GM12878 (cell line): ENCODE measurements around the gene DUSP8. TPM values are rescaled to one million over a fixed set of nuclear protein-coding genes. Genes with fewer than 3 reads are reported as not detected.

Experiments
- ATAC-seq: fragments of 200-7000 bp; cut with Tn5 transposase; 3 replicates; pipeline ENCODE4 v1.9.1; 2020; ENCODE audit warnings: mild to moderate bottlenecking, moderate library complexity
- BruUV-seq: library from RNA; stranded (reverse); fragments of 400-500 nt; replicated peaks from 2 replicates; lab custom pipeline; 2021; lab: Mats Ljungman, UMichigan
- CTCF ChIA-PET: fragments of 300-600 bp; sonication (Branson Sonifier 250); formaldehyde crosslinking; extraction: SDS; loops from one replicate; lab custom pipeline; 2021; ENCODE audit warnings: inconsistent platforms; lab: Yijun Ruan, JAX
- POLR2A ChIA-PET: fragments of 350-600 bp; formaldehyde crosslinking; extraction: SDS; loops from one replicate; lab custom pipeline; 2021; ENCODE audit warnings: inconsistent platforms; lab: Charles Lee
- RAD21 ChIA-PET: fragments of 300-600 bp; sonication (Branson Sonifier 250); formaldehyde crosslinking; loops from one replicate; lab custom pipeline; 2023; ENCODE audit warnings: antibody characterized with exemption; ENCODE audit not compliant: unreplicated experiment; lab: Charles Lee
- SMC1A ChIA-PET: fragments of 300-600 bp; sonication (Branson Sonifier 250); formaldehyde crosslinking; loops from one replicate; lab custom pipeline; 2023; ENCODE audit not compliant: unreplicated experiment, uncharacterized antibody; lab: Charles Lee
- DNase-seq: peaks from one replicate; pipeline ENCODE4 v3.0.0-alpha.2; 2011; ENCODE audit warnings: low read depth, low spot score
- FAIRE-seq: peaks from 3 replicates; lab custom pipeline; 2011; peaks lifted over from hg19 to GRCh38; lab: Jason Lieb, UNC
- H2AFZ ChIP-seq: 2 replicates; pipeline ENCODE4 v1.6.0; 2011; ENCODE audit warnings: low read depth, low read length, control low read depth; ENCODE audit not compliant: control insufficient read depth
- H3K27ac ChIP-seq: 2 replicates; pipeline ENCODE4 v1.5.1; 2011; ENCODE audit warnings: control low read depth; ENCODE audit not compliant: control insufficient read depth, insufficient read depth
- H3K27me3 ChIP-seq, 2 experiments: replicated peaks in 1 of 2; 2 replicates each; pipeline versions ENCODE4 v1.6.0 to v1.6.1; 2011; ENCODE audit warnings: low read length in 1 of 2; ENCODE audit not compliant: control insufficient read depth in 2 of 2, insufficient read depth in 2 of 2
- H3K36me3 ChIP-seq, 2 experiments: 2 replicates each; pipeline ENCODE4 v1.5.1; 2011; ENCODE audit warnings: low read length in 1 of 2; ENCODE audit not compliant: control insufficient read depth in 2 of 2, insufficient read depth in 2 of 2
- H3K4me1 ChIP-seq: 2 replicates; pipeline ENCODE4 v1.6.1; 2011; ENCODE audit warnings: mild to moderate bottlenecking, low read length, moderate library complexity, mixed read lengths; ENCODE audit not compliant: control insufficient read depth, insufficient read depth
- H3K4me2 ChIP-seq: 2 replicates; pipeline ENCODE4 v1.6.0; 2011; ENCODE audit warnings: control low read depth; ENCODE audit not compliant: control insufficient read depth, insufficient read depth
- H3K4me3 ChIP-seq: fragments of 200-600 bp; sonication (generic); 2 replicates; pipeline ENCODE4 v1.5.1; 2016
- H3K79me2 ChIP-seq: 2 replicates; pipeline ENCODE4 v1.6.0; 2011; ENCODE audit warnings: low read length; ENCODE audit not compliant: control insufficient read depth, insufficient read depth
- H3K9ac ChIP-seq: 2 replicates; pipeline ENCODE4 v1.8.0; 2011; ENCODE audit warnings: low read length, control low read depth, mixed read lengths; ENCODE audit not compliant: control insufficient read depth, insufficient read depth
- H3K9me3 ChIP-seq: replicated peaks from 3 replicates; pipeline ENCODE4 v1.5.1; 2011; ENCODE audit warnings: mild to moderate bottlenecking, low read length; ENCODE audit not compliant: control insufficient read depth, insufficient read depth
- H4K20me1 ChIP-seq: 2 replicates; pipeline ENCODE4 v1.6.0; 2011; ENCODE audit not compliant: control insufficient read depth, insufficient read depth
- BACH1 ChIP-seq: fragments of 450-650 bp; IDR thresholded peaks from 2 replicates; pipeline ENCODE4 v1.6.1; 2017; ENCODE audit warnings: mild to moderate bottlenecking, borderline replicate concordance
- CREM ChIP-seq: IDR thresholded peaks from 2 replicates; pipeline ENCODE4 v1.6.1; 2014; ENCODE audit warnings: antibody characterized with exemption, low read depth
- IRF4 ChIP-seq: IDR thresholded peaks from 2 replicates; pipeline ENCODE4 v1.6.1; 2011; ENCODE audit warnings: low read depth, low read length
- MTA2 ChIP-seq: fragments of 450-650 bp; IDR thresholded peaks from 2 replicates; pipeline ENCODE4 v1.6.1; 2016; ENCODE audit warnings: low read depth, mild to moderate bottlenecking, moderate library complexity
- MXI1 ChIP-seq: fragments of 150-350 bp; IDR thresholded peaks from 2 replicates; pipeline ENCODE4 v1.6.1; 2011; ENCODE audit warnings: low read depth, mild to moderate bottlenecking, inconsistent platforms, low read length, improper control_type of control experiment
- MYB ChIP-seq: fragments of 150-350 bp; IDR thresholded peaks from 2 replicates; pipeline ENCODE4 v1.6.1; 2014; ENCODE audit warnings: mild to moderate bottlenecking, low read depth, low read length, borderline replicate concordance
- NBN ChIP-seq: fragments of 450-650 bp; IDR thresholded peaks from 2 replicates; pipeline ENCODE4 v1.6.1; 2016
- PAX5 ChIP-seq: IDR thresholded peaks from 2 replicates; pipeline ENCODE4 v1.6.1; 2011; ENCODE audit warnings: low read depth, low read length, borderline replicate concordance
- PAX8 ChIP-seq: fragments of 450-650 bp; IDR thresholded peaks from 2 replicates; pipeline ENCODE4 v1.6.1; 2017; ENCODE audit warnings: mild to moderate bottlenecking, moderate library complexity
- POU2F2 ChIP-seq: IDR thresholded peaks from 3 replicates; pipeline ENCODE4 v1.6.1; 2011; ENCODE audit warnings: low read depth, mild to moderate bottlenecking, low read length, borderline replicate concordance
- SIN3A ChIP-seq: IDR thresholded peaks from 2 replicates; pipeline ENCODE4 v1.6.1; 2012; ENCODE audit warnings: low read depth, low read length, improper control_type of control experiment
- STAT3 ChIP-seq: IDR thresholded peaks from 2 replicates; pipeline ENCODE4 v1.6.1; 2011; ENCODE audit warnings: low read depth, low read length, improper control_type of control experiment
- TCF7 ChIP-seq: IDR thresholded peaks from 2 replicates; pipeline ENCODE4 v1.6.1; 2014; ENCODE audit warnings: antibody characterized with exemption, borderline replicate concordance
- ZNF622 ChIP-seq: fragments of 450-650 bp; IDR thresholded peaks from 2 replicates; pipeline ENCODE4 v1.6.1; 2017; ENCODE audit warnings: mild to moderate bottlenecking, inconsistent platforms
- WGBS: methylation state at CpG from one replicate; pipeline ENCODE4 v1.1.6; 2016; ENCODE audit warnings: low lambda C conversion rate; ENCODE audit not compliant: insufficient replicate concordance, insufficient coverage; ENCODE audit errors: missing lambda C conversion rate; 5-methylcytosine and 5-hydroxymethylcytosine counted together
- in situ Hi-C: fragments of 300-500 bp; cut with MboI; formaldehyde crosslinking; loops from 9 replicates; pipeline ENCODE4 v1.14.3; 2018; ENCODE audit warnings: mixed read lengths
- intact Hi-C: fragments of 100-400 bp; cut with micrococcal nuclease; formaldehyde crosslinking; loops from one replicate; pipeline ENCODE4 v1.14.2; 2022; ENCODE audit not compliant: unreplicated experiment
- polyA plus RNA-seq, 11 experiments: library from polyadenylated mRNA; depleted of rRNA in 4 of 11; unstranded in 6 of 11; stranded (reverse) in 5 of 11; fragments of >200 nt; fragmentation: Nextera tagmentation in 4 of 11; fragmentation: Illumina TruSeq in 1 of 11; extraction: Ambion mirVana in 4 of 11; extraction: Trizol in 1 of 11; gene quantifications; 1 replicate in 1 of 11; 2 replicates in 10 of 11; pipeline versions ENCODE4 v1.2.1 to v1.2.3, GENCODE V29; 2011 to 2016; ENCODE audit warnings: inconsistent platforms in 2 of 11, missing spikeins in 2 of 11, low read depth in 1 of 11
- total RNA-seq, 4 experiments: library from RNA; depleted of rRNA in 3 of 4; stranded (reverse); fragments of >200 nt in 3 of 4; fragmentation: Illumina TruSeq in 1 of 4; extraction: Trizol in 1 of 4; gene quantifications; 2 replicates each; pipeline versions ENCODE4 v1.2.1 to v1.2.3, GENCODE V29; 2013 to 2021
- TF ChIP-seq, protein P1 (sequence below): fragments of 450-650 bp; IDR thresholded peaks from 2 replicates; pipeline ENCODE4 v1.6.1; 2017; ENCODE audit warnings: mild to moderate bottlenecking, moderate library complexity
- TF ChIP-seq, protein P2 (sequence below): IDR thresholded peaks from 2 replicates; pipeline ENCODE4 v1.6.1; 2012; ENCODE audit warnings: low read depth, low read length, improper control_type of control experiment
- TF ChIP-seq, protein P3 (sequence below): fragments of 150-350 bp; IDR thresholded peaks from 2 replicates; pipeline ENCODE4 v1.6.1; 2014; ENCODE audit warnings: mild to moderate bottlenecking, low read depth, low read length

Gene DUSP8
- total and polyA plus RNA-seq, 10 of the 15 experiments (the other 5 are each of a cell fraction or from before 2014, with no cell fraction given), result 0.04 to 1.7 (median 0.26) TPM; not detected in 6

DNA sequence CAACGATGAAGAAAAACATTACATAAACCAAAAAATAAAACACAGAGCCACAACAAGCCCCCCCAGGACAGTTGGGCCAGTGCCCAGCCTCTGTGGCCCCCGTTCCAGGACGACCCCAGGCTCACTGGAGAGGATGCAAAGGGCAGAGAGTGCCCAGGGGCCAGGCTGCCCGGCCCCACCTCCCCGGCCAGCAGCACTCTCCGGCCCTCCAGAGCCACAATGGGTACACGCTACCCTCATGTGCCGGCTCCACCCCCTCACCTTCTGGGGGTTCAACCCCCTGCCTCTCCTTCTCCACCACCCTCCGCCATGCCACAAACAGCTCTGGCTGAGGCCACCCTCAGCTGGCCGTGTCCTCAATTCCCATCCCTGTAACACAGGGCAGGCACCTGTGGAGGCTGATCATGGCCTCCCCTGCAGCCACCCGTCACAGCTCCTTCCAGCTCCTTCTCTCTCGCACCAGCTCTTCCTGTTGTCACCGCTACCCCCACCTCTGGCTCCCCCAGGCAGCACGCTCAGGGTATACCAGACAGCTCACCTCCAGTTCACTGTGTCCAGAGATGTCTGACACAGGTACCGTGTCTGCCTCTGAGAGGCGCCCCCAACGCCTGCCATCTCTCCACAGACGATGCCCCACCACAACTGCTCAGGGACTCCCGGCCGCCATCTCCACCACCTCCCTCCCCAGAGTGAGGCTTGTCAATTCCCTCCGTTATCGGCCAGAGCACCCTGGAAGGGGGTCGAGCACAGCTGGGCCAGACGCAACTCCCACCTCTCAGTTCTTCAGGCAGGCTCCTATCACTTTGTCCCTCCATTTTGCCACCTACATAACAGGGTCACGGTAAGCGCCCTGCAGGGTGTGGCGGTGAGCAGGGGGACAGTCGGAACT is 54.7 kb downstream of the DUSP8 start:
- ChIA-PET SMC1A (interaction anchor here (1.0 to 1.6 kb wide), 2 partner anchors 27 to 58 kb away, joined by 3 read pairs; no protein-coding TSS in a partner anchor), POLR2A (no interaction called here), CTCF (no interaction called here), RAD21 (no interaction called here)
- no peak overlapping the region for H3K9ac ChIP-seq
- no peaks in the 10 kb centered on the region for H3K9me3 ChIP-seq
- no peak overlapping the region for H3K4me3 ChIP-seq
- WGBS, result 68% methylated on average over 26 of the region's 28 CpGs
- H3K79me2 ChIP-seq, result peaks cover 5% of the 10 kb centered on the region
- ATAC-seq (no peak), FAIRE-seq (no peak), DNase-seq (no peak)
- H4K20me1 ChIP-seq, result no peaks in the 10 kb centered on the region; the same call in 1 of the 2 replicates
- BruUV-seq, result no TSS peak
- no peaks in the 10 kb centered on the region for H3K27me3 ChIP-seq
- H3K4me1 ChIP-seq, result peaks cover 10% of the 10 kb centered on the region
- H3K36me3 ChIP-seq, result no peaks in the 10 kb centered on the region; a peak in 1 of 4 replicates
- no peak overlapping the region for H3K27ac ChIP-seq
- TF ChIP-seq, protein P1, sequence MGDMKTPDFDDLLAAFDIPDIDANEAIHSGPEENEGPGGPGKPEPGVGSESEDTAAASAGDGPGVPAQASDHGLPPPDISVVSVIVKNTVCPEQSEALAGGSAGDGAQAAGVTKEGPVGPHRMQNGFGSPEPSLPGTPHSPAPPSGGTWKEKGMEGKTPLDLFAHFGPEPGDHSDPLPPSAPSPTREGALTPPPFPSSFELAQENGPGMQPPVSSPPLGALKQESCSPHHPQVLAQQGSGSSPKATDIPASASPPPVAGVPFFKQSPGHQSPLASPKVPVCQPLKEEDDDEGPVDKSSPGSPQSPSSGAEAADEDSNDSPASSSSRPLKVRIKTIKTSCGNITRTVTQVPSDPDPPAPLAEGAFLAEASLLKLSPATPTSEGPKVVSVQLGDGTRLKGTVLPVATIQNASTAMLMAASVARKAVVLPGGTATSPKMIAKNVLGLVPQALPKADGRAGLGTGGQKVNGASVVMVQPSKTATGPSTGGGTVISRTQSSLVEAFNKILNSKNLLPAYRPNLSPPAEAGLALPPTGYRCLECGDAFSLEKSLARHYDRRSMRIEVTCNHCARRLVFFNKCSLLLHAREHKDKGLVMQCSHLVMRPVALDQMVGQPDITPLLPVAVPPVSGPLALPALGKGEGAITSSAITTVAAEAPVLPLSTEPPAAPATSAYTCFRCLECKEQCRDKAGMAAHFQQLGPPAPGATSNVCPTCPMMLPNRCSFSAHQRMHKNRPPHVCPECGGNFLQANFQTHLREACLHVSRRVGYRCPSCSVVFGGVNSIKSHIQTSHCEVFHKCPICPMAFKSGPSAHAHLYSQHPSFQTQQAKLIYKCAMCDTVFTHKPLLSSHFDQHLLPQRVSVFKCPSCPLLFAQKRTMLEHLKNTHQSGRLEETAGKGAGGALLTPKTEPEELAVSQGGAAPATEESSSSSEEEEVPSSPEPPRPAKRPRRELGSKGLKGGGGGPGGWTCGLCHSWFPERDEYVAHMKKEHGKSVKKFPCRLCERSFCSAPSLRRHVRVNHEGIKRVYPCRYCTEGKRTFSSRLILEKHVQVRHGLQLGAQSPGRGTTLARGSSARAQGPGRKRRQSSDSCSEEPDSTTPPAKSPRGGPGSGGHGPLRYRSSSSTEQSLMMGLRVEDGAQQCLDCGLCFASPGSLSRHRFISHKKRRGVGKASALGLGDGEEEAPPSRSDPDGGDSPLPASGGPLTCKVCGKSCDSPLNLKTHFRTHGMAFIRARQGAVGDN, result no peak
- no peak for TF ChIP-seq ZNF622
- no peak for TF ChIP-seq MTA2
- TF ChIP-seq IRF4, result no peak
- TF ChIP-seq MYB, result no peak
- TF ChIP-seq CREM, result no peak
- no peak for TF ChIP-seq STAT3
- TF ChIP-seq, protein P2, sequence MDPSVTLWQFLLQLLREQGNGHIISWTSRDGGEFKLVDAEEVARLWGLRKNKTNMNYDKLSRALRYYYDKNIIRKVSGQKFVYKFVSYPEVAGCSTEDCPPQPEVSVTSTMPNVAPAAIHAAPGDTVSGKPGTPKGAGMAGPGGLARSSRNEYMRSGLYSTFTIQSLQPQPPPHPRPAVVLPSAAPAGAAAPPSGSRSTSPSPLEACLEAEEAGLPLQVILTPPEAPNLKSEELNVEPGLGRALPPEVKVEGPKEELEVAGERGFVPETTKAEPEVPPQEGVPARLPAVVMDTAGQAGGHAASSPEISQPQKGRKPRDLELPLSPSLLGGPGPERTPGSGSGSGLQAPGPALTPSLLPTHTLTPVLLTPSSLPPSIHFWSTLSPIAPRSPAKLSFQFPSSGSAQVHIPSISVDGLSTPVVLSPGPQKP, result no peak
- no peak for TF ChIP-seq NBN
- TF ChIP-seq TCF7, result no peak
- TF ChIP-seq PAX8, result no peak
- TF ChIP-seq BACH1, result no peak
- no peak for TF ChIP-seq POU2F2
- TF ChIP-seq SIN3A, result no peak
- no peak for TF ChIP-seq MXI1
- TF ChIP-seq, protein P3, sequence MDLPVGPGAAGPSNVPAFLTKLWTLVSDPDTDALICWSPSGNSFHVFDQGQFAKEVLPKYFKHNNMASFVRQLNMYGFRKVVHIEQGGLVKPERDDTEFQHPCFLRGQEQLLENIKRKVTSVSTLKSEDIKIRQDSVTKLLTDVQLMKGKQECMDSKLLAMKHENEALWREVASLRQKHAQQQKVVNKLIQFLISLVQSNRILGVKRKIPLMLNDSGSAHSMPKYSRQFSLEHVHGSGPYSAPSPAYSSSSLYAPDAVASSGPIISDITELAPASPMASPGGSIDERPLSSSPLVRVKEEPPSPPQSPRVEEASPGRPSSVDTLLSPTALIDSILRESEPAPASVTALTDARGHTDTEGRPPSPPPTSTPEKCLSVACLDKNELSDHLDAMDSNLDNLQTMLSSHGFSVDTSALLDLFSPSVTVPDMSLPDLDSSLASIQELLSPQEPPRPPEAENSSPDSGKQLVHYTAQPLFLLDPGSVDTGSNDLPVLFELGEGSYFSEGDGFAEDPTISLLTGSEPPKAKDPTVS, result no peak
- TF ChIP-seq PAX5, result no peak
- no peak overlapping the region for H3K4me2 ChIP-seq
- in situ Hi-C loops (no loop called here), intact Hi-C loops (no loop called here)
- no peak overlapping the region for H2AFZ ChIP-seq
